ENCODE results near the gene SRSF8. TPM values are rescaled to one million over a fixed set of nuclear protein-coding genes. Genes with fewer than 3 reads are reported as not detected.

Gene SRSF8
- total RNA-seq, 1 experiment from 2014 or later, result 31.0 TPM

- Histone ChIP-seq H3K4me1 (ENCODE audit: control insufficient read depth in 1 of 2, insufficient read depth in 2 of 2, low read length in 2 of 2) (peaks cover 19 to 30% of the 10 kb centered on the region in 2 experiments), H2AFZ (ENCODE audit: low read depth, low read length, poor library complexity, severe bottlenecking) (no peak overlapping the region), H3K4me2 (ENCODE audit: low read length) (no peak overlapping the region), H3K27ac (ENCODE audit: low read depth, low read length) (no peak overlapping the region), H3K27me3 (ENCODE audit: insufficient read depth, low read length) (no peaks in the 10 kb centered on the region; the same call in 1 of the 2 replicates), H3K4me3 (replicated peaks in 1 of 2; ENCODE audit: low read depth in 1 of 2, low read length in 2 of 2) (no peak overlapping the region), H4K20me1 (ENCODE audit: insufficient read depth) (no peaks in the 10 kb centered on the region), H3K9me2 (ENCODE audit: insufficient read depth) (no peaks in the 10 kb centered on the region), H3K36me3 (ENCODE audit: control insufficient read depth in 1 of 2, insufficient read depth in 2 of 2, low read length in 2 of 2) (no peaks in the 10 kb centered on the region), H3K9me3 (ENCODE audit: control insufficient read depth in 1 of 2, insufficient read depth in 1 of 2, low read depth in 1 of 2, low read length in 2 of 2) (no peaks in the 10 kb centered on the region), H3K79me2 (ENCODE audit: insufficient read depth, low read length) (no peaks in the 10 kb centered on the region), H3K9ac (ENCODE audit: low read length) (no peak overlapping the region)
- ChIA-PET CTCF (no interaction called here), RAD21 (ENCODE audit: low non-redundant PET in 1 of 2, low total read pairs in 2 of 2, uncharacterized antibody in 2 of 2, unreplicated experiment in 2 of 2) (no interaction called here), POLR2A (interaction anchor here (1.0 kb wide), 1 partner anchor 12 kb away, joined by 4 read pairs; the partner anchor contains the start of gene SRSF8)
- TF ChIP-seq CEBPB (IDR thresholded peaks at IDR 0.05; ENCODE audit: low read depth) (no peak), ZFX (IDR thresholded peaks at IDR 0.05) (no peak), ZBTB33 (IDR thresholded peaks at IDR 0.05; ENCODE audit: extremely low read depth, insufficient replicate concordance, low read length) (no peak), POLR2AphosphoS5 (IDR thresholded peaks at IDR 0.05; ENCODE audit: low read depth, low read length) (no peak), RAD21 (IDR thresholded peaks at IDR 0.05; ENCODE audit: low read depth) (no peak), TCF7L2 (IDR thresholded peaks at IDR 0.05; ENCODE audit: borderline replicate concordance, extremely low read depth, insufficient read depth, insufficient read length) (no peak), YY1 (IDR thresholded peaks at IDR 0.05; ENCODE audit: extremely low read depth, insufficient replicate concordance, low read depth, low read length) (no peak), EGR1 (IDR thresholded peaks at IDR 0.05; ENCODE audit: low read depth) (no peak), ELF1 (IDR thresholded peaks at IDR 0.05; ENCODE audit: borderline replicate concordance, low read depth) (no peak), CBX3 (IDR thresholded peaks at IDR 0.05; ENCODE audit: low read depth) (no peak), MAX (IDR thresholded peaks at IDR 0.05) (no peak), SRF (IDR thresholded peaks at IDR 0.05; ENCODE audit: low read depth) (no peak), SIN3A (IDR thresholded peaks at IDR 0.05; ENCODE audit: low read depth) (no peak), REST (IDR thresholded peaks at IDR 0.05; ENCODE audit: low read depth) (no peak), JUND (IDR thresholded peaks at IDR 0.05) (no peak), ATF3 (IDR thresholded peaks at IDR 0.05) (no peak)
- DNase-seq (ENCODE audit: low read depth, low spot score), result no peak
- no peak for ATAC-seq
- no TSS peak for BruUV-seq (replicated peaks)
- intact Hi-C loops (cut with micrococcal nuclease), result no loop called here
Measured at GRCh38 chr11:95078526-95078925, 11.8 kb downstream of the SRSF8 start.
